HG03520 (cell line): Measurements from ENCODE around the gene SDR9C7.
"Not testable (repeated sequence)": the region's sequence is repeated elsewhere in the genome, so short reads cannot be mapped to it uniquely, and the experiment has no call there.

Experiments used
- ATAC-seq: cut with Tn5 transposase; IDR thresholded peaks from one replicate; pipeline ENCODE4 v1.9.1; 2021; ENCODE audit warnings: mild to moderate bottlenecking, moderate library complexity; ENCODE audit not compliant: unreplicated experiment

Gene SDR9C7

GRCh38 chr12:56879240-56880124 lies 54.7 kb downstream of the SDR9C7 start:
- not testable (repeated sequence) for ATAC-seq

- ATAC-seq, result no peak
Observed at GRCh38 chr12:56878010-56878339, 56.2 kb downstream of the SDR9C7 start.

- ATAC-seq, result no peak
Observed at GRCh38 chr12:56877195-56878009, 56.8 kb downstream of the SDR9C7 start.

GRCh38 chr12:56874821-56875220 lies 59.4 kb downstream of the SDR9C7 start:
- ATAC-seq, result no peak

GRCh38 chr12:56873382-56873781 lies 60.8 kb downstream of the SDR9C7 start:
- no peak for ATAC-seq
